Effector memory CD8-positive, alpha-beta T cell (primary cell): ENCODE measurements around the gene HIPK3.
A peak's percentile ranks its signal among the peaks of the same experiment; 100 is the strongest.

ENCODE experiments used
- ATAC-seq: fragments of 150-1000 bp; cut with Tn5 transposase; replicated peaks from 2 replicates; pipeline ENCODE4 v1.10.0; 2021; ENCODE audit warnings: mild to moderate bottlenecking, moderate library complexity
- DNase-seq, 3 experiments: peaks; one replicate each; pipeline ENCODE4 v3.0.0; 2021
- H3K27ac Mint-ChIP-seq, 2 donors: one replicate each; pipeline ENCODE4 v1.8.0; 2022; ENCODE audit warnings: mild to moderate bottlenecking in 2 of 2, mixed read lengths in 2 of 2, moderate library complexity in 2 of 2
- H3K27me3 Mint-ChIP-seq, 2 donors: one replicate each; pipeline ENCODE4 v1.8.0; 2022; ENCODE audit warnings: mixed read lengths in 2 of 2
- H3K36me3 Mint-ChIP-seq: one replicate; pipeline ENCODE4 v1.8.0; 2022; ENCODE audit warnings: mild to moderate bottlenecking, moderate library complexity, mixed read lengths; ENCODE audit not compliant: insufficient read depth
- H3K4me1 Mint-ChIP-seq, 2 donors: one replicate each; pipeline ENCODE4 v1.8.0; 2022; ENCODE audit warnings: low read depth in 2 of 2, mixed read lengths in 2 of 2
- H3K4me3 Mint-ChIP-seq, 2 donors: one replicate each; pipeline ENCODE4 v1.8.0; 2022; ENCODE audit warnings: mild to moderate bottlenecking in 2 of 2, mixed read lengths in 2 of 2, moderate library complexity in 2 of 2
- H3K9me3 Mint-ChIP-seq, 2 donors: one replicate each; pipeline ENCODE4 v1.8.0; 2022; ENCODE audit warnings: mixed read lengths in 2 of 2

The HIPK3 gene

GRCh38 chr11:33323421-33323820, 66.2 kb downstream of the HIPK3 start:
- H3K27ac Mint-ChIP-seq: peak overlapping the region; percentile 7 to 20
- peaks cover 24 to 44% of the 10 kb centered on the region in 2 donors for H3K4me1 Mint-ChIP-seq
- no peak for DNase-seq
- H3K4me3 Mint-ChIP-seq: no peak overlapping the region
- no peak for ATAC-seq
- no peaks in the 10 kb centered on the region for H3K27me3 Mint-ChIP-seq
- H3K36me3 Mint-ChIP-seq: no peaks in the 10 kb centered on the region
- H3K9me3 Mint-ChIP-seq: no peaks in the 10 kb centered on the region

GRCh38 chr11:33324302-33324985, 67.3 kb downstream of the HIPK3 start:
- H3K27ac Mint-ChIP-seq: peak overlapping the region; percentile 47 to 91
- ATAC-seq: no peak
- no peak overlapping the region for H3K4me3 Mint-ChIP-seq
- no peak for DNase-seq
- H3K36me3 Mint-ChIP-seq: no peaks in the 10 kb centered on the region
- no peaks in the 10 kb centered on the region for H3K27me3 Mint-ChIP-seq
- H3K9me3 Mint-ChIP-seq: no peaks in the 10 kb centered on the region
- H3K4me1 Mint-ChIP-seq: peaks cover 24 to 39% of the 10 kb centered on the region in 2 donors

GRCh38 chr11:33325451-33325850, 68.3 kb downstream of the HIPK3 start:
- ATAC-seq: no peak
- peak overlapping the region; percentile 21 to 91 for H3K27ac Mint-ChIP-seq

GRCh38 chr11:33329705-33330329, 72.6 kb downstream of the HIPK3 start:
- Mint-ChIP-seq H3K4me3 (no peak overlapping the region), H3K36me3 (peaks cover 10% of the 10 kb centered on the region), H3K27me3 (no peaks in the 10 kb centered on the region), H3K9me3 (no peaks in the 10 kb centered on the region), H3K27ac (peak overlapping the region in 1 of 2 donors; percentile 49), H3K4me1 (peaks cover 12 to 21% of the 10 kb centered on the region in 2 donors)
- DNase-seq (peak; percentile 25 to 37 (median 29)), ATAC-seq (peak; percentile 80)

More at GRCh38 chr11:33325451-33325850, 68.3 kb downstream of the HIPK3 start:
- Mint-ChIP-seq H3K9me3 (no peaks in the 10 kb centered on the region), H3K4me1 (peaks cover 24 to 39% of the 10 kb centered on the region in 2 donors), H3K36me3 (no peaks in the 10 kb centered on the region), H3K4me3 (no peak overlapping the region), H3K27me3 (no peaks in the 10 kb centered on the region)
- no peak for DNase-seq

- Mint-ChIP-seq H3K4me1 (peaks cover 0 to 2% of the 10 kb centered on the region in 2 donors), H3K27ac (peak overlapping the region; percentile 5 to 28), H3K27me3 (no peaks in the 10 kb centered on the region), H3K36me3 (peaks cover 22% of the 10 kb centered on the region), H3K4me3 (no peak overlapping the region), H3K9me3 (no peaks in the 10 kb centered on the region)
- no peak for ATAC-seq
- no peak for DNase-seq
Measured at GRCh38 chr11:33333816-33334215, 76.6 kb downstream of the HIPK3 start.

- Mint-ChIP-seq H3K4me1 (peaks cover 2 to 4% of the 10 kb centered on the region in 2 donors), H3K9me3 (no peaks in the 10 kb centered on the region), H3K4me3 (no peak overlapping the region), H3K27ac (no peak overlapping the region), H3K36me3 (peaks cover 30% of the 10 kb centered on the region), H3K27me3 (no peaks in the 10 kb centered on the region)
- no peak for ATAC-seq
- DNase-seq: no peak
Measured at GRCh38 chr11:33334627-33335026, 77.4 kb downstream of the HIPK3 start.

- no peak for DNase-seq
- Mint-ChIP-seq H3K4me1 (peaks cover 0 to 4% of the 10 kb centered on the region in 2 donors), H3K36me3 (peaks cover 56% of the 10 kb centered on the region), H3K27ac (peak overlapping the region in 1 of 2 donors; percentile 28), H3K27me3 (no peaks in the 10 kb centered on the region), H3K9me3 (no peaks in the 10 kb centered on the region), H3K4me3 (no peak overlapping the region)
- no peak for ATAC-seq
Measured at GRCh38 chr11:33339247-33339646, 82.1 kb downstream of the HIPK3 start.

- Mint-ChIP-seq H3K36me3 (peaks cover 56% of the 10 kb centered on the region), H3K9me3 (no peaks in the 10 kb centered on the region), H3K4me1 (no peaks in the 10 kb centered on the region), H3K27ac (peak overlapping the region in 1 of 2 donors; percentile 23), H3K4me3 (no peak overlapping the region), H3K27me3 (no peaks in the 10 kb centered on the region)
- ATAC-seq (no peak), DNase-seq (no peak)
Measured at GRCh38 chr11:33344611-33345010, 87.4 kb downstream of the HIPK3 start.

GRCh38 chr11:33347490-33348125, 90.4 kb downstream of the HIPK3 start:
- ATAC-seq: no peak
- Mint-ChIP-seq H3K27ac (peak overlapping the region in 1 of 2 donors; percentile 16), H3K9me3 (no peaks in the 10 kb centered on the region), H3K4me3 (no peak overlapping the region), H3K36me3 (peaks cover 48% of the 10 kb centered on the region), H3K4me1 (no peaks in the 10 kb centered on the region), H3K27me3 (no peaks in the 10 kb centered on the region)
- no peak for DNase-seq

- Mint-ChIP-seq H3K27me3 (no peaks in the 10 kb centered on the region), H3K4me3 (no peak overlapping the region), H3K9me3 (no peaks in the 10 kb centered on the region), H3K4me1 (no peaks in the 10 kb centered on the region), H3K36me3 (peaks cover 50% of the 10 kb centered on the region), H3K27ac (no peak overlapping the region)
- ATAC-seq: no peak
- no peak for DNase-seq
Measured at GRCh38 chr11:33350287-33350686, 93.1 kb downstream of the HIPK3 start.

- no peak overlapping the region for H3K27ac Mint-ChIP-seq
- H3K4me1 Mint-ChIP-seq: peaks cover 0 to 2% of the 10 kb centered on the region in 2 donors
- no peak for ATAC-seq
- DNase-seq: no peak
- no peak overlapping the region for H3K4me3 Mint-ChIP-seq
- peaks cover 5% of the 10 kb centered on the region for H3K36me3 Mint-ChIP-seq
- no peaks in the 10 kb centered on the region for H3K9me3 Mint-ChIP-seq
- H3K27me3 Mint-ChIP-seq: no peaks in the 10 kb centered on the region
Measured at GRCh38 chr11:33358150-33358831, 101.1 kb downstream of the HIPK3 start.

GRCh38 chr11:33360642-33361041, 103.5 kb downstream of the HIPK3 start:
- Mint-ChIP-seq H3K4me1 (peaks cover 0 to 2% of the 10 kb centered on the region in 2 donors), H3K36me3 (no peaks in the 10 kb centered on the region), H3K27ac (no peak overlapping the region), H3K27me3 (peaks cover 0 to 4% of the 10 kb centered on the region in 2 donors), H3K4me3 (no peak overlapping the region), H3K9me3 (no peaks in the 10 kb centered on the region)
- DNase-seq (no peak), ATAC-seq (no peak)
